ENCODE measurements around the gene AGK.
"Not testable (repeated sequence)": the region's sequence is repeated elsewhere in the genome, so short reads cannot be mapped to it uniquely, and the experiment has no call there.

AGK gene

DNA sequence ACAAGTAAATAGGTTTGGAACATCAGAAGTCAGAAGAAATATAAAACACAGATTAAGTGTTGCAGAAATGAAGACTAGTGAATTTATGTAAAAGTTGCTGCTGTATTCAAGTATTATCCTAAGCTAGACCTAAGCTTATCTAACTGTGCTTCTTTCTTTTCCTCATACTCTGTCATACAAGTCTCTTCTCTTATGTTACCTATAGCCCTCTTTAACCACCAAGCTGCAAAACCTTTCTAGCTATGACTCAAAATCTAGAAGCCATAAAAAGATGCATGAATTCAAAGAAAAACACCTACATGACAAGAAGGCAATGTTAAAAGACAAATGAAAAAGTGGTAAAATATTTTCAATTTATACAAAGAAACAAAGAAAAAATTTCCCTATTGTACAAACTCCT is 127.8 kb downstream of the AGK start:
- no peak for DNase-seq (ENCODE audit: low read depth)

DNA sequence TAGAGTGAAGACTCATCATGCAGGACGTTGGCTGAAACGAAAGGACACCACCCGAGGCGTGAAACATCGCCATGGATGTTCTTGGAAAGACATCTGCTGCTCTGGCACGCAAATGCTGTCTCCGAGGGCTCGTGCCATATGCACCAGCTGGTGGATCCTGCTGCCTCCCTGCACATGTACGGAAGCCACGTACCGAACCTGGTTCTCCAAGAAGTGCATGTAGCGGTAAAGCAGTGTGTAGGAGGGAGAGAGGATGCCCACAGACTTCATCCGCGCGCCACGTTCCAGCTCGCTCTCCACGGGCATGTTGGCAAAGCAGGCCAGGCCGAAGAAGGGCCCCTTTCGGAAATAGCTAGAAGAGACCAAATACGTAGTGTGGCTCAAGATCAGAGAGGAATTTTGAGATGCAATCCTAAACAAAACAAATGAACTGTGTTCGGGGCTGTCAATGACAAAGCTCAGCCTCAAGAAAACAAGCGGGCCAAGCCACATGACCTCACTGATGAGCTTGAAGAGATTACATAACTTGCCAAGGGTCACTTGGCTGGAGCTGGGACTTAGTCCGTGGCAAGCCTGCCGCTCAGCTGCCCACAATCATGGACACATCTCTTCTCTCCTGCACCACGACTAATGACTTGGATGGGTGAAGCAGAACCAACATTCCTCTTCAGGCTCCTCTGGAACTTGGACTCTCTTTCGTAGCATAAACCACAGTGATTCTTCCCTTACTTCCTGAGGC is 134.2 kb downstream of the AGK start:
- DNase-seq (ENCODE audit: low read depth) = no peak

DNA sequence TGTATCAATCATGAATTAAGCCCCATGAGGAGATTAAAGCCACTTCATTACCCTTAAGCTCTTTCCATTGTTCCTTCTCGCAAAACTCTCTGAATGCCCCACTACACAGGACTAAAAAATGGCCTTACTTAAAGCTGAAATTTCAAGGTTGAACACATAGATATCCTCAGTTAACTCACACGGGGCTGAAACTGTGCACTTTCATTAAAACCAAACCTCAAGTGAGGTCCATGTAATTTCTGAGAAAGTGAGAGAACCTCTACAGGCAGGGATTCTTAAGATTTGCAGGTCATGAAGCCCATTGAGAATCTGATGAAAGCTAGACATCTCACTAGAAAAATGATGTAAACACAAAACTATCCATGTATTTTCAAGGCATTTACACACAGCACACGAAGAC is 134.9 kb downstream of the AGK start:
- DNase-seq (ENCODE audit: low read depth) = no peak

DNA sequence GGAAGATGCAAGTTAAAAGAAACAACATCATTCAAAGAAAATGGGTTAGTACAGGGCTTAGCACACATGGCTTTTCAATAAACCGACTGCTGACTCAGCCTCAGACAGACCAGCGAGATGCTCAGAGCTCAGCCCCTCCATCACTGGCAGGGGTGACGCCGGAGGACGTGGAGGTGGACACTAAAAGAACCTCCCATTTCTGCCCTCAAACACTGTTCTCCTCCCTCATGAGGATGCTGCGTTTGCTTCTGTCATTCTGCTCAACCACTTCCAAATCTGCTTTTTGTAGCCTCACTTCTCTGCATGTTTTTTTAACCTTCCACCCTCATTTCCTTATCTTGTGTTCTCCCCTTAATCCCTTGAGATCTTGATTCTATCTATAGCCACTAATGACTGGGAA is 135.5 kb downstream of the AGK start:
- DNase-seq (ENCODE audit: low read depth) = no peak

DNA sequence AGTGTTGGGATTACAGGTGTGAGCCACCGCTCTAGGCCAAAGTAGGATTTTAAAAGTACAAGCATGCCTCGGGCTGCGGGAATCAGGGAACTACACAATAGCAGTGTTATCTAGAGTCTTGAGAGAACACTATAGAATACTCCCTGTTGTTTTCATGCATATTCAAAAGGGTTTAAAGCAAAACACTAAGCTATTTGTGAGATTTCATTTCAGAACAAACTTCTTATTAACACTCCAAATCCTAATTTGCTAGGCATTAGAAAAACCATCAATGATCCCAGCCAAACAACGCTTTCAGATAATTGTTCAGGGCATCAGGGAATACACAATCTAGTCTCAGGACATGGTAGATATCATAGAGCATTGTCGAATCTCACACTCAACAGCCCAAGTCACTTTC is 136.8 kb downstream of the AGK start:
- DNase-seq (ENCODE audit: low read depth) = no peak

DNA sequence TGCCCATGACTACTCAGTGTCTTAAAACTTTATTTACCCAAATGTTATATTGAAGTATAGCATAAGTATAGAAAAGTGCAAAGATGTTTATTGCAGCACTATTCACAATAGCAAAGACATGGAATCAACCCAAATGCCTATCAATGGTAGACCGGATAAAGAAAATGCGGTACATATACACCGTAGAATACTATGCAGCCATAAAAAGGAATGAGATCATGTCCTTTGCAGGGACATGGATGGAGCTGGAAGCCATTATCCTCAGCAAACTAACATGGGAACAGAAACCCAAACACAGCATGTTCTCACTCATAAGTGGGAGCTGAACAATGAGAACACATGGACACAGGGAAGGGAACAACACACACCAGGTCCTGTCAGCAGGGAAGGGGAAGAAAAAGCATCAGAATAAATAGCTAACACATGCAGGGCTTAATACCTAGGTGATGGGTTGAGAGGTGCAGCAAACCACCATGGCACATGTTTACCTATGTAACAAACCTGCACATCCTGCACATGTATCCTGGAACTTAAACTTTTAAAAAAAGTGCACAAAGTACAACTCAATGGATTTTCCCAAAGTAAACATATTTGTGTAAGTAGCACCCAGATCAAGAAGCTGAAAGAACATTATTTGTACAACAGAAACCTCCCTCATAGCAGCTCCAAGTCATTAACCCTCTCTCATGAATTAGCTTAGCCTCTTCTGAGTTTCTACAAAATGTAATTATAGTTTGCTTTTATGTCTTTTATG is 138.0 kb downstream of the AGK start:
- DNase-seq (ENCODE audit: low read depth) = not testable (repeated sequence)

DNA sequence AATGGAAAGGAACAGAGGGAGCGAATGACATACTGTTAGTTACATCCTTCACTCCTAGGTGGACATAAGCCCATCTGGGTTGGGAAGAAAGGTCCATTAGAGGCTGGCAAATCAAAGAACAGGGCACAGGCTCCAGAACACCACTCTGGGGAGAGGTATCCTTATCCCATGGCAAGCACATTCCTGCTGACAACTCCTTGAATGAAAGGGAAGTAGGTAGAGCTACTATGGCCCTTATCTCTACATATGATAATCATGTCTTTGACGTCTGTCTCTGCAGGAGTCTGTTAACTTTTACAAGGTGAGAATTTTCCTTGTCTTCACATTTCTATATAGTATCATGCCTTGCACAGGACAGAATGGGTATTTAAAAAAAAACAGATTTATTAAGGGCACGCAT is 140.3 kb downstream of the AGK start:
- no peak for DNase-seq (ENCODE audit: low read depth)

DNA sequence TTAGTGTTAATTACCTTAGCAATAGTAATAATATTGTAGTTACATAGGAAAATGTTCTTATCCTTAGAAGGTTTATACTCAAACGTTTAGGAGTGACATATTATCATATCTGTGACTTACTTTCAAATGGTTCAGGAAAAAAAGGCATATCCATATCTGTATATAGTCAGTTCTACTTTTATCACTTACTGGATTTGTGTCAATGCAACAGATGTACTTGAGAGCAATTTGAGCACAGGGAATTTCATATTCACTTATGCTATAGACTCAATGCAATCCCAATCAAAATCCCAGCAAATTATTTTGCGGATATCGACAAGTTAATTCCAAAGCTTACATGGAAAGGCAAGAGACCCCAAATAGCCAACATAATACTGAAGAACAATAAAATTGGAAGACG is 140.8 kb downstream of the AGK start:
- DNase-seq (ENCODE audit: low read depth) = no peak

DNA sequence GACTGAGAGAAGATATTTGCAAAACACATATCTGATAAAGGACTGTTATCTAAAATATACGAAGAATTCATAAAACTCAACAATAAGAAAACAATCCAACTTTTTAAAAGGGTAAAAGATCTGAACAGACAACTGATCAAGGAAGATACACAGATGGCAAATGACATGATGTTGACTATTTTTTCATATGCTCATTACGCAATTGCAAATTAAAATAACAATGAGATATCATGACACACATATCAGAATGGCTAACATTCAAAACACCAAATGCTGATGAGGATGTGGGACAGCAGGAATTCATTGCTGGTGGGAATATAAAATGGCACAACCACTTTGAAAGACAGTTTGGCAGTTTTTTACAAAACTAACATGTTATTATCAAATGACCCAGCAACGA is 141.9 kb downstream of the AGK start:
- no peak for DNase-seq (ENCODE audit: low read depth)

DNA sequence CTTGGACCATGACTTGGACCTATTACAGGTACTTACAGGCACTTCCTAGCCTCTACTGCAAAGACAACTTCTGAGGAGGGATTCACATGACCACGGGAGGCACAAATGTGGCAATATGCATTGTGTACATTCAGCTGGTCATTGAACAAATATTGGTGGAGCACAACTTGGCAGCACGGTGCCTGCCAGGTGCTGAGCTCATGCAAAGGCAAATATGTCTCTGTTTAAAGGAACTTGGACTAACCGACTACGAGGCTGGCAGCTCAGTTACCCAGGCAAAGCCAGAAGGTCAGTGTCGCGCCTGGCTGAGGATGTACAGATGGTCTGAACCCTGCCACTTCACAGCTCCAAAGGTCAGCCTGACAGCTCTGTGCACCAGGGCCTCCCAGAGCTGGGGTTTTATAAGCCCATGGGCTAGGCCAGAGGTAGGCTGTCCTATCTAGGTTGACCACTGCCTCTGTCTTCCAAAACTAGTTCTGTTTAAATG is 144.6 kb downstream of the AGK start:
- DNase-seq (ENCODE audit: low read depth) = no peak

DNA sequence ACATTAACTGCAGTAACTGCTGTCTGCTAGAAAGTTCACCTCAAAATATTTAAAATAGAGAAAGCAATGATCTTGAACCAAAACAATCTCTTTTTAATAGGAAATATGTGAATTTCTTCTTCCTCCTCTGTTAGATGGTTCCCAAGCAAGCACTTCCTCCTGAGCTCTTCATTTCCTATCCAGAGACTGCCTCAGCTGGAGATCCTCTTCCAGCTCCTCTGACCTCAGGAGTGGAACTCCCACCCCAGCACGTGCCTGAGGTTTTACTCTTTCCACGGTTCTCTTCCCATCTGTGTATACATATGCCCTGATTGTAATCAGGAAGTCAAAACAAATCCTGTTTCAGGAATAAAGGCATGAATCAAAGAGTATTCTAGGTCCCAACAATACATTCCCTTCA is 145.1 kb downstream of the AGK start:
- DNase-seq (ENCODE audit: low read depth) = no peak

DNA sequence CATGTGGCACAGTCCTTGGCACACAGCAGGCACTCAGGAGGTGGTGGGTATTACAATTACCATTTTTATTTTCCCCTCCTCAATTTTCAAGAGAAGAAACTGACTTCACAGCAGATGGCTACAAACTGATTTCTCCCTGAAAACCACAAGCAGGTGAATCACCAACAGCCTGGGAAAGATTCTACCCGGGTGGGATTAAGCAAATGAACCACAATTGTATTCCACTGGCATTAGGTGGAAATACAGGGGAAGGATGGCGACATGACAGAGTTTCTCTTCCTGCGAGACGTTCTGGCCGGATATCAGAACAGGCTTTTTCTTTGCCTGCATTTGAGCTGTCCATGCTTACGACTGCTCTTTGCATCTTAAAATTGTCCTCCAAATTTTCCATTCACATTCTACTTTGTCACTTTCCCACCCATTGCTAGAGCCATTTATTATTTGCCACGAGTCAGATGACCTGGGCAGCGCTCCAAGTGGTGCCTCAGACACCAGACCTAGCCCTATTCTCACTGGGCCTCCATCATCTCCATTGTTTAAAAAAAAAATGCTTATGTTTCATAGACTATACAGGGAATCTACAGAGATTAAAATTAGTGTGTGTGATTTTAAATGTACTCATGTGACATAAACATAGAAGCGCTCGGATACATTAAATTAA is 146.1 kb downstream of the AGK start:
- DNase-seq (ENCODE audit: low read depth) = no peak

DNA sequence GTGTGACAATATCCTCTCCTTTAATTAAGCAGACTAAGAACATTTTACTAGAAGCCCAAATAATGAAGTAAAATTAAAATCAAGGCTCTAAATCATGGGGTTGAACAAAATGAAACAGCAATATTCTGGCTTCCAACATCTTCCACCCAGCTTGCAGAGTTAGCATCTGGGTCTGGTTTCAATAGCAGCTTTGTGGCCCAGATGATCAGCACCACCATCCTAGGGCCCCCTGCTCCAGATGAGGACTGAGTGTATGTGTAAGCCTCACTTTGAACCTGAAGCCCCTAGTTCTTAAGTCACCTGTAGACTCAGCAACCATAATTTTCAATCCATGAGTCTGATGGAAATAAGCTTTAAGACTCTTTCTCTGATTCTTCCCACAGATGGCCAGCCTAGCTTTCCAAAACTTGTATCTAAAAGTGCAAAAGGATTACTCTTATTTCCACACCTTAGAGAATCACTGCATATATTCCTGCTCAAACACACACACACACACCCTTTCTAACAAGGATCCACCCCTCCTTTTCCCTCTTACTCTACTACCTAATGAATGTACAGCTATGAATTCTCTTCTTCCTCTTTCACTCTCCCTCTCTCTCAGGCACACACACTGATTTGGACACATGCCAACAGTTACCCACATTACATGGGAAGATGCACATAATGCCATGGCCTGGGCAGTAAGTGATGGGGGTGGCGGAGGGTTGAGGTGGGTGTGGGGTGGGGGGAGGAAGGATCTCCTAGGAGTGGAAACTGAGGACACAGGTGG is 147.2 kb downstream of the AGK start:
- DNase-seq (ENCODE audit: low read depth) = no peak

DNA sequence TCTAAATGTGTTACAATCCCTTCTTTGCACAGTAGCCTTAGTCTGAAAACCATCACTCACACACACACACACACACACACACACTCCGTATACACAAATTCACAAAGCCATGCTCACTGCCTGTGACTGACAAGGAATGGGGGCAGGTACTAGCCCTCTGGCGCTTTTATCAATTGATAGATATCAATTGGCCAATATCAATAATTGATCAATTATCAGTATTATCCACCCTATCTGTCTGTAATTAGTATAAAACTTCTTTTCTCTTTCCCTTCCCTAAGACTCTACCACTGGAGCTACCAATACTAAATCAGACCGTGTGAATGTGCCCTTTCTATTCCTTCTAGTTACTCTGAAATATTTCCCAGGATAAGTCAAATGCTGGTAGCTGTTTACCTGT is 148.7 kb downstream of the AGK start:
- DNase-seq (ENCODE audit: low read depth) = no peak

DNA sequence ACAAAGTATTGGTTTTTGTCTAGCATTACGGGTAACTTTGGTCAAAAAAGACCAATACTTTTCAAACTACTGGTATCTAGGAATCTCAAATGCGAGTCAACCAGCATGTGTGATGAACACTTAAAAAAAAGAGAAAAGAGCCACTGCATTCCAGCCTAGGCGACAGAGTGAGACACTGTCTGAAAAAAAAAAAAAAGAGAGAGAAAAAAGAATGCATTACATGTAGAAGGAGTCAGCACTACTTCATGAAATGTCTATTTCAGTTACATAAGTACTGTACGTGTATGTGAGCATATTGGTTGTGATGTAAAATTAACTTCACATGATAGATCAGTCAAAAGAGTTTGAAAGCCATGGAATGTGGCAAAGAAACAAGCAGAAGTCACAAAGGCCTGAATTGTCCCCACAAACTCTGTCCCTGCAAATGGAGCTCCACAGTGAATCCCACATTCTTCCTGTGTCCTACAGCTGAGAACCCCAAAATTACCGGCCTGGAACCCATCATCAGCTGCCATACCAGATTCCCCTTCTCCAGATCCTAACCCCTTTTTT is 149.2 kb downstream of the AGK start:
- DNase-seq (ENCODE audit: low read depth) = no peak

DNA sequence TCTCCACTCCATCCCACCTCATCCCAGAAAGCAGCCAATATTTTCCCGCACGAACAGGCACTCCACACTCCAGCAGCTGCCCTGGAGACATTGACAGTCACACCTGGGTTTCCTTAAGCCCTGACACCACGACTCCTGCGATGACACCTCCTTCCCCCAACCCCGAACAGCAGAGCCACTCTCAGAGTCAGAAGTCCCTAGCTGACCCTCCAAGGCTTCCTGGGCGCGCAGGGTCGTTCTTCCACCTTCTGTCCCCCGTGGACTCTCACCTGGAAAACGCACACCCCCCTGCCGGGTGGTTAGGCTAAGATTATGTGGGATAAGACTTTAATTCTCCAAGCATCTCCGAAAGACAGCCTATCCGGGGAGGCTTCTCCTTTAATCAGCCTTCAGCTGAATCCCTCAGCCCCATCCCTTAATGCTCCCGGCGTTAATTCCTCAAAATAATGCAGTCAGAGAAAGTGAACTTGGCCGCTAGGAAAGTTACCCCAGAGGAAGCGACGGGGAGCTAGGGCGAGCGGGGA is 149.7 kb downstream of the AGK start:
- DNase-seq (ENCODE audit: low read depth) = no peak

DNA sequence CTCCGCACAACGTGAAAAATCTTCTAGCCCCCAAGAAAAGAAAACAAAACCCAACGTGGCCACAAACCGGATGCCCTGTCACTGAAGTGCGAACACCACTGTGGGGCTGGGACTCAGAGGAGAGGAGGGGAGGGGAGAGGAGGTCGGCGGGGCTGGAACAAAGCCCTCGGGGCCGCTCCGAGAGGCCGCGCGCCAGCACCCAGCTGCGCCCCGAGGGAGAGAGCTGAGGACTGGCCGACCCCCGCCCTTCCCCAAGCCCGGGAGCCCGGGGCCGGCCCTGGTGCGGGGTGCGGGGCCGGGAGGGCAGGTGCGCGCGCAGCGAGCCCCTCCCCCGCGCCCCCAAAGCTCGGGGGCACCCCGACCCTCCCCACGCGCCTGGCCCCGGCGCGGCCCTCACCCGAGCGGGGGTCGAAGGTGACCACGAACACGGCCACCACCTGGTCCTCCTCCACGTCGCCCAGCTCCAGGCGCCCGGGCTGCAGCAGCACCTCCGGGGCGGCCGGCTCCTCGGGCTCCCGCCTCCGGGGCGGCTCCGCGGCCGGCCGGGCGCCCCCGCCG is 150.4 kb downstream of the AGK start:
- peak; percentile 61 for DNase-seq (ENCODE audit: low read depth)

DNA sequence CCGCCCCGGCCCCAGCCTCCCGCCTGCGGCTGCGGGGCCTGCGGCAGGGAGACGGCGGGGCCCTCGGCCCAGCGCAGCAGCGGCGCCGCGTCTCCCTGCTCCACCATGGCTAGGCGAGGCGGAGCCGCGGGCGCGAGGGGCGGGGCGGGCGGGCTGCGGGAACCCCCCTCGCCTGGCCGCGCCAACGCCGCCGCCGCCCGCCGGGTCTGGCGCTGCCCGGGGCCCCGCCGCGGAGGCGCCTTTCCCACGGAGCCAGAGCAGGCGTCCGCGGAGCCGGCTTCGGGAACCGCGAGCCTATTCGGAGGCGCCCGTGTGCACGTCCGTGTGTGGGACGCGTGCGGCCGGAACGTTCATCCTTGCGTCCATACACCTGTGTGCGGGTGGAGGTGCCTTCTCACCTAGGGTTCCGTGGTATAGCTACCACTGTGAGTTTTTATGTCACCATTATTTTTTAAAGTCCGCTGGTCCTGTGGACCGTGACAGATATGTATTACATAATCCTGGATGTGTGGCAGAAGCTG is 150.9 kb downstream of the AGK start, which contains the start of gene DENND11:
DENND11 (minus strand) TSS at position 120 of the 521 bp plus-strand sequence; CDS start at position 107, 13 bp downstream.
- peak; percentile 33 for DNase-seq (ENCODE audit: low read depth)

DNA sequence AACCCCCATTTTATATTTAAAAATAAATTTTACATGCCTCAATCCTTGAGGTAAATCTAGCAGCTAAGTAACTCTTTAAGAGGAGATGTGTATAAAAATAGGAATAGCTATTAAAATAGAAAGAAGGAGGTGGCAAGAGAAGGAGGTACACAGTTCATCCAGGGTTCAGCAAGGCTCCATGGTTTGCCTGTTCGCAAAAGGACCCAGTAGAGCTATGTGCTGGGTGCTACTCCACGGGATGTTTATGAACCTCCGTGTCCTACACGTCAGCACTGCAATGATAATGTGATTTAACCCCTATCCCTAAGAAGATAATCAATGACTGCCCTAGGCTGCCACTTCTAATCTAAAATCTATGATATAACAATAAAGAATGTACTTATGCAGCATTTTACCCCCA is 151.7 kb downstream of the AGK start:
- DNase-seq (ENCODE audit: low read depth) = no peak

DNA sequence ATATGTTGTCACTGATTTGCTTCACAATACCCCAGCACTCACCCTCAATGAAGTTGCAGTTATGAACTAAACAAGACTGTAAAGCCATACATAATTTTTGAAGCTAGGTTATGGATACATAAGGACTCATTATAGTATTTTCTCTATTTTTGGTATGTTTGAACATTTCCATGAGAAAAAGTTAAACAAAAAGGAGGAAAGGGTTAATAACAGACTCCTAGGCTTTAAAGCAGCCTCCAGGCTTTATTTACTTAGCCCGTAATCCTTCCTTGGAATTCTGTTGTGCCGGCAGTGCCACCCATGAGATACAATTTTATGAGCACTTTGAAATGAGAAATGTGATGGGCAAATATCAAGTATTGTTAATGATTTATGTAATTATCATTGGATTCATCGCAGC is 152.9 kb downstream of the AGK start:
- no peak for DNase-seq (ENCODE audit: low read depth)

DNA sequence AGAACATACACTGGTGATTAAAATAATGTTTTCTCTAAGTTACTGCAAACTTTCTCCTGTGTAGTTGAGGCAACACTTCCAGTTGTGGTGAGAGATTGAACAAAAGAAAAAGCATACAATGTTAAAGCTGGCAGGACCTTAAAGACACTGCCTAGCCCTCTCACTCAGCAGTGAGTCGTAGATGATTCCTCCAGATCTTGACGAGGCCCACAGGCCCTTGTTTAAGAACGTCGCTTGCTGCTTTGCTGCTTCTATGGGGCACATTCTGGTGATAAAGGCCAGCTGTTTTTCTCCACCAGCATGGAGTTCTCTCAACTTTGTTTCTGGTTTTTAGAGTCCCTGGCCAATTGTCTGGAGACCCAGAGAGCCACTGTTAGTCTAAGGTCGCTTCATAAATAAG is 153.5 kb downstream of the AGK start:
- no peak for DNase-seq (ENCODE audit: low read depth)

Data from stimulated activated CD8-positive, alpha-beta memory T cell treated with anti-CD3 and anti-CD28 coated beads, Interleukin-12 subunit alpha, Interleukin-12 subunit beta, amount 100 ng/mL, for 4 hours (primary cell).